ENCODE measurements around the gene TP63.

Gene TP63

GRCh38 chr3:189808246-189809007, 177.2 kb downstream of the TP63 start:
- Histone ChIP-seq H3K4me3 (ENCODE audit: low read depth in 1 of 2, low read length in 2 of 2) (no peak overlapping the region), H3K9me3 (ENCODE audit: low read length) (no peaks in the 10 kb centered on the region), H3K27me3 (ENCODE audit: control insufficient read depth in 1 of 2, insufficient read depth in 2 of 2, low read length in 2 of 2) (no peaks in the 10 kb centered on the region), H3K27ac (ENCODE audit: low read depth, low read length) (no peak overlapping the region), H3K9ac (ENCODE audit: low read length) (no peak overlapping the region), H3K36me3 (ENCODE audit: insufficient read depth, low read length) (no peaks in the 10 kb centered on the region), H3K4me1 (ENCODE audit: insufficient read depth, low read length) (no peaks in the 10 kb centered on the region)

GRCh38 chr3:189809583-189809982, 178.4 kb downstream of the TP63 start:
- no peaks in the 10 kb centered on the region for H3K4me1 ChIP-seq (ENCODE audit: insufficient read depth, low read length)
- no peaks in the 10 kb centered on the region for H3K9me3 ChIP-seq (ENCODE audit: low read length)
- no peak overlapping the region for H3K4me3 ChIP-seq (ENCODE audit: low read depth in 1 of 2, low read length in 2 of 2)
- H3K27me3 ChIP-seq (ENCODE audit: control insufficient read depth in 1 of 2, insufficient read depth in 2 of 2, low read length in 2 of 2) = no peaks in the 10 kb centered on the region
- H3K27ac ChIP-seq (ENCODE audit: low read depth, low read length) = no peak overlapping the region
- no peaks in the 10 kb centered on the region for H3K36me3 ChIP-seq (ENCODE audit: insufficient read depth, low read length)
- no peak overlapping the region for H3K9ac ChIP-seq (ENCODE audit: low read length)

- H3K27ac ChIP-seq (ENCODE audit: low read depth, low read length) = no peak overlapping the region
- H3K4me3 ChIP-seq (ENCODE audit: low read depth in 1 of 2, low read length in 2 of 2) = no peak overlapping the region
- no peaks in the 10 kb centered on the region for H3K27me3 ChIP-seq (ENCODE audit: control insufficient read depth in 1 of 2, insufficient read depth in 2 of 2, low read length in 2 of 2)
- H3K36me3 ChIP-seq (ENCODE audit: insufficient read depth, low read length) = no peaks in the 10 kb centered on the region
- H3K9ac ChIP-seq (ENCODE audit: low read length) = no peak overlapping the region
- H3K4me1 ChIP-seq (ENCODE audit: insufficient read depth, low read length) = no peaks in the 10 kb centered on the region
- no peaks in the 10 kb centered on the region for H3K9me3 ChIP-seq (ENCODE audit: low read length)
Measured at GRCh38 chr3:189812806-189813465, 181.7 kb downstream of the TP63 start.

GRCh38 chr3:189813647-189814240, 182.6 kb downstream of the TP63 start:
- Histone ChIP-seq H3K4me1 (ENCODE audit: insufficient read depth, low read length) (no peaks in the 10 kb centered on the region), H3K27me3 (ENCODE audit: control insufficient read depth in 1 of 2, insufficient read depth in 2 of 2, low read length in 2 of 2) (no peaks in the 10 kb centered on the region), H3K9me3 (ENCODE audit: low read length) (no peaks in the 10 kb centered on the region), H3K4me3 (ENCODE audit: low read depth in 1 of 2, low read length in 2 of 2) (no peak overlapping the region), H3K36me3 (ENCODE audit: insufficient read depth, low read length) (no peaks in the 10 kb centered on the region), H3K9ac (ENCODE audit: low read length) (no peak overlapping the region), H3K27ac (ENCODE audit: low read depth, low read length) (no peak overlapping the region)

- H3K9ac ChIP-seq (ENCODE audit: low read length) = no peak overlapping the region
- H3K27me3 ChIP-seq (ENCODE audit: control insufficient read depth in 1 of 2, insufficient read depth in 2 of 2, low read length in 2 of 2) = no peaks in the 10 kb centered on the region
- H3K9me3 ChIP-seq (ENCODE audit: low read length) = no peaks in the 10 kb centered on the region
- H3K4me1 ChIP-seq (ENCODE audit: insufficient read depth, low read length) = no peaks in the 10 kb centered on the region
- no peak overlapping the region for H3K4me3 ChIP-seq (ENCODE audit: low read depth in 1 of 2, low read length in 2 of 2)
- H3K36me3 ChIP-seq (ENCODE audit: insufficient read depth, low read length) = no peaks in the 10 kb centered on the region
- H3K27ac ChIP-seq (ENCODE audit: low read depth, low read length) = no peak overlapping the region
Measured at GRCh38 chr3:189820365-189820720, 189.2 kb downstream of the TP63 start.

GRCh38 chr3:189821262-189821661, 190.1 kb downstream of the TP63 start:
- no peak overlapping the region for H3K27ac ChIP-seq (ENCODE audit: low read depth, low read length)
- no peak overlapping the region for H3K4me3 ChIP-seq (ENCODE audit: low read depth in 1 of 2, low read length in 2 of 2)
- no peaks in the 10 kb centered on the region for H3K9me3 ChIP-seq (ENCODE audit: low read length)
- H3K36me3 ChIP-seq (ENCODE audit: insufficient read depth, low read length) = no peaks in the 10 kb centered on the region
- no peaks in the 10 kb centered on the region for H3K4me1 ChIP-seq (ENCODE audit: insufficient read depth, low read length)
- H3K9ac ChIP-seq (ENCODE audit: low read length) = no peak overlapping the region
- H3K27me3 ChIP-seq (ENCODE audit: control insufficient read depth in 1 of 2, insufficient read depth in 2 of 2, low read length in 2 of 2) = no peaks in the 10 kb centered on the region

- no peak overlapping the region for H3K27ac ChIP-seq (ENCODE audit: low read depth, low read length)
- H3K9ac ChIP-seq (ENCODE audit: low read length) = no peak overlapping the region
- H3K4me1 ChIP-seq (ENCODE audit: insufficient read depth, low read length) = no peaks in the 10 kb centered on the region
- H3K27me3 ChIP-seq (ENCODE audit: control insufficient read depth in 1 of 2, insufficient read depth in 2 of 2, low read length in 2 of 2) = no peaks in the 10 kb centered on the region
- no peak overlapping the region for H3K4me3 ChIP-seq (ENCODE audit: low read depth in 1 of 2, low read length in 2 of 2)
- no peaks in the 10 kb centered on the region for H3K36me3 ChIP-seq (ENCODE audit: insufficient read depth, low read length)
- no peaks in the 10 kb centered on the region for H3K9me3 ChIP-seq (ENCODE audit: low read length)
Measured at GRCh38 chr3:189822726-189823125, 191.5 kb downstream of the TP63 start.

GRCh38 chr3:189824629-189825312, 193.6 kb downstream of the TP63 start:
- no peaks in the 10 kb centered on the region for H3K9me3 ChIP-seq (ENCODE audit: low read length)
- H3K9ac ChIP-seq (ENCODE audit: low read length) = no peak overlapping the region
- H3K27me3 ChIP-seq (ENCODE audit: control insufficient read depth in 1 of 2, insufficient read depth in 2 of 2, low read length in 2 of 2) = no peaks in the 10 kb centered on the region
- no peak overlapping the region for H3K27ac ChIP-seq (ENCODE audit: low read depth, low read length)
- no peaks in the 10 kb centered on the region for H3K36me3 ChIP-seq (ENCODE audit: insufficient read depth, low read length)
- no peaks in the 10 kb centered on the region for H3K4me1 ChIP-seq (ENCODE audit: insufficient read depth, low read length)
- H3K4me3 ChIP-seq (ENCODE audit: low read depth in 1 of 2, low read length in 2 of 2) = no peak overlapping the region

- H3K4me3 ChIP-seq (ENCODE audit: low read depth in 1 of 2, low read length in 2 of 2) = no peak overlapping the region
- H3K27ac ChIP-seq (ENCODE audit: low read depth, low read length) = no peak overlapping the region
- H3K9ac ChIP-seq (ENCODE audit: low read length) = no peak overlapping the region
- no peaks in the 10 kb centered on the region for H3K27me3 ChIP-seq (ENCODE audit: control insufficient read depth in 1 of 2, insufficient read depth in 2 of 2, low read length in 2 of 2)
- no peaks in the 10 kb centered on the region for H3K36me3 ChIP-seq (ENCODE audit: insufficient read depth, low read length)
- no peaks in the 10 kb centered on the region for H3K9me3 ChIP-seq (ENCODE audit: low read length)
- H3K4me1 ChIP-seq (ENCODE audit: insufficient read depth, low read length) = no peaks in the 10 kb centered on the region
Measured at GRCh38 chr3:189826566-189826965, 195.4 kb downstream of the TP63 start.

- Histone ChIP-seq H3K9me3 (ENCODE audit: low read length) (no peaks in the 10 kb centered on the region), H3K9ac (ENCODE audit: low read length) (no peak overlapping the region), H3K27ac (ENCODE audit: low read depth, low read length) (no peak overlapping the region), H3K4me3 (ENCODE audit: low read depth in 1 of 2, low read length in 2 of 2) (no peak overlapping the region), H3K36me3 (ENCODE audit: insufficient read depth, low read length) (no peaks in the 10 kb centered on the region), H3K27me3 (ENCODE audit: control insufficient read depth in 1 of 2, insufficient read depth in 2 of 2, low read length in 2 of 2) (no peaks in the 10 kb centered on the region), H3K4me1 (ENCODE audit: insufficient read depth, low read length) (no peaks in the 10 kb centered on the region)
Measured at GRCh38 chr3:189827108-189827507, 195.9 kb downstream of the TP63 start.

GRCh38 chr3:189830401-189830800, 199.2 kb downstream of the TP63 start:
- H3K9me3 ChIP-seq (ENCODE audit: low read length) = no peaks in the 10 kb centered on the region
- no peak overlapping the region for H3K9ac ChIP-seq (ENCODE audit: low read length)
- H3K36me3 ChIP-seq (ENCODE audit: insufficient read depth, low read length) = no peaks in the 10 kb centered on the region
- no peaks in the 10 kb centered on the region for H3K4me1 ChIP-seq (ENCODE audit: insufficient read depth, low read length)
- H3K4me3 ChIP-seq (ENCODE audit: low read depth in 1 of 2, low read length in 2 of 2) = no peak overlapping the region
- H3K27me3 ChIP-seq (ENCODE audit: control insufficient read depth in 1 of 2, insufficient read depth in 2 of 2, low read length in 2 of 2) = no peaks in the 10 kb centered on the region
- H3K27ac ChIP-seq (ENCODE audit: low read depth, low read length) = no peak overlapping the region

All from muscle layer of colon (tissue), 2 donors.